Tibial artery (tissue), 4 donors: ENCODE results near the gene PLIN4.

Experiments used
- DNase-seq, 2 donors: peaks; one replicate each; pipeline ENCODE4 v3.0.0-alpha.2; 2019
- H3K27ac ChIP-seq, 2 donors: fragments of 200-600 bp; sonication (generic) in 1 of 2; 1 replicate in 1 of 2; 2 replicates in 1 of 2; pipeline ENCODE4 v1.5.1; 2018 to 2019; ENCODE audit warnings: mild to moderate bottlenecking in 1 of 2
- H3K27me3 ChIP-seq, 2 donors: fragments of 200-600 bp; sonication (generic) in 1 of 2; one replicate each; pipeline versions ENCODE4 v1.5.1 to v1.6.0; 2016 to 2019
- H3K36me3 ChIP-seq, 3 donors: fragments of 200-600 bp; sonication (generic) in 2 of 3; one replicate each; pipeline ENCODE4 v1.5.1; 2016 to 2019; ENCODE audit warnings: mild to moderate bottlenecking in 2 of 3
- H3K4me1 ChIP-seq, 4 donors: fragments of 200-600 bp; sonication (generic) in 2 of 4; 1 replicate in 3 of 4; 2 replicates in 1 of 4; pipeline ENCODE4 v1.5.1; 2016 to 2019
- H3K4me3 ChIP-seq, 2 donors: fragments of 200-600 bp; sonication (generic) in 1 of 2; 1 replicate in 1 of 2; 2 replicates in 1 of 2; pipeline ENCODE4 v1.5.1; 2018 to 2019; ENCODE audit warnings: mild to moderate bottlenecking in 2 of 2
- H3K9me3 ChIP-seq, 3 donors: fragments of 200-600 bp; sonication (generic) in 1 of 3; one replicate each; pipeline ENCODE4 v1.5.1; 2016 to 2019
- intact Hi-C: fragments of 100-400 bp; cut with DNase I; formaldehyde crosslinking; loops from one replicate; pipeline ENCODE4 v1.15.0; 2023; ENCODE audit warnings: low total_unique reads
- TF ChIP-seq, protein P1 (sequence below), 2 experiments: fragments of 200-600 bp in 1 of 2; fragments of 450-650 bp in 1 of 2; IDR thresholded peaks; one replicate each; pipeline ENCODE4 v1.5.1; 2017 to 2019; ENCODE audit warnings: antibody characterized with exemption in 2 of 2, mild to moderate bottlenecking in 1 of 2, moderate library complexity in 1 of 2

The PLIN4 gene

DNA sequence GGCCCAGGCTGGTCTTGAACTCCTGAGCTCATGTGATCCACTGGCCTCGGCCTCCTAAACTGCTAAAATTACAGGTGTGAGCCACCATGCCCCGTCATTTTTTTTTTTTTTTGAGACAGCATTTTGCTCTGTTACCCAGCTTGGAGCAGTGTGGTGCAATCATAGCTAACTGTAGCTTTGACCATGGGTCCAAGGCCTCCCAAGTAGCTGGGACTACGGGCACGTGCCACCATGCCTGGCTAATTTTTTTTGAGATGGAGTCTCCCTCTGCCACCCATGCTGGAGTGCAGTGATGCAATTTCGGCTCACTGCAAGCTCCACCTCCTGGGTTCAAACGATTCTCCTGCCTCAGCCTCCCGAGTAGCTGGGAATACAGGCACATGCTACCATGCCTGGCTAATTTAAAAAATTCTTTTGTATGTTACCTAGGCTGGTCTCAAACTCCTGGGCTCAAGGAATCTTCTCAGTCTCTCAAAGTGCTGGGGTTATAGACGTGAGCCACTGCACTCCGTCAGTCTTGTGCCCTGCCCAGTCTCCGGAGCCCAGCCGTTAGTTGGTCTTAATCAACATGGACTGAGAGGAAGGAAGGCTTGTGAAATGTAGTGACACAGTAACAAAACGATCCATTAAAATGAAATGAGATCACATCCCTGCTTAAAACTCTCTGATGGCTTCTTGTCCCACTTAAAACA is 23.0 kb upstream of the PLIN4 start:
- DNase-seq, result no peak
- Histone ChIP-seq H3K36me3 (no peaks in the 10 kb centered on the region), H3K4me3 (no peak overlapping the region), H3K4me1 (no peaks in the 10 kb centered on the region), H3K27ac (no peak overlapping the region), H3K27me3 (peaks cover 0 to 64% of the 10 kb centered on the region in 2 donors), H3K9me3 (peaks cover 0 to 10% (median 0%) of the 10 kb centered on the region in 3 donors)
- intact Hi-C loops, result no loop called here
- TF ChIP-seq, protein P1, sequence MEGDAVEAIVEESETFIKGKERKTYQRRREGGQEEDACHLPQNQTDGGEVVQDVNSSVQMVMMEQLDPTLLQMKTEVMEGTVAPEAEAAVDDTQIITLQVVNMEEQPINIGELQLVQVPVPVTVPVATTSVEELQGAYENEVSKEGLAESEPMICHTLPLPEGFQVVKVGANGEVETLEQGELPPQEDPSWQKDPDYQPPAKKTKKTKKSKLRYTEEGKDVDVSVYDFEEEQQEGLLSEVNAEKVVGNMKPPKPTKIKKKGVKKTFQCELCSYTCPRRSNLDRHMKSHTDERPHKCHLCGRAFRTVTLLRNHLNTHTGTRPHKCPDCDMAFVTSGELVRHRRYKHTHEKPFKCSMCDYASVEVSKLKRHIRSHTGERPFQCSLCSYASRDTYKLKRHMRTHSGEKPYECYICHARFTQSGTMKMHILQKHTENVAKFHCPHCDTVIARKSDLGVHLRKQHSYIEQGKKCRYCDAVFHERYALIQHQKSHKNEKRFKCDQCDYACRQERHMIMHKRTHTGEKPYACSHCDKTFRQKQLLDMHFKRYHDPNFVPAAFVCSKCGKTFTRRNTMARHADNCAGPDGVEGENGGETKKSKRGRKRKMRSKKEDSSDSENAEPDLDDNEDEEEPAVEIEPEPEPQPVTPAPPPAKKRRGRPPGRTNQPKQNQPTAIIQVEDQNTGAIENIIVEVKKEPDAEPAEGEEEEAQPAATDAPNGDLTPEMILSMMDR (IDR thresholded peaks at IDR 0.05), result no peak

DNA sequence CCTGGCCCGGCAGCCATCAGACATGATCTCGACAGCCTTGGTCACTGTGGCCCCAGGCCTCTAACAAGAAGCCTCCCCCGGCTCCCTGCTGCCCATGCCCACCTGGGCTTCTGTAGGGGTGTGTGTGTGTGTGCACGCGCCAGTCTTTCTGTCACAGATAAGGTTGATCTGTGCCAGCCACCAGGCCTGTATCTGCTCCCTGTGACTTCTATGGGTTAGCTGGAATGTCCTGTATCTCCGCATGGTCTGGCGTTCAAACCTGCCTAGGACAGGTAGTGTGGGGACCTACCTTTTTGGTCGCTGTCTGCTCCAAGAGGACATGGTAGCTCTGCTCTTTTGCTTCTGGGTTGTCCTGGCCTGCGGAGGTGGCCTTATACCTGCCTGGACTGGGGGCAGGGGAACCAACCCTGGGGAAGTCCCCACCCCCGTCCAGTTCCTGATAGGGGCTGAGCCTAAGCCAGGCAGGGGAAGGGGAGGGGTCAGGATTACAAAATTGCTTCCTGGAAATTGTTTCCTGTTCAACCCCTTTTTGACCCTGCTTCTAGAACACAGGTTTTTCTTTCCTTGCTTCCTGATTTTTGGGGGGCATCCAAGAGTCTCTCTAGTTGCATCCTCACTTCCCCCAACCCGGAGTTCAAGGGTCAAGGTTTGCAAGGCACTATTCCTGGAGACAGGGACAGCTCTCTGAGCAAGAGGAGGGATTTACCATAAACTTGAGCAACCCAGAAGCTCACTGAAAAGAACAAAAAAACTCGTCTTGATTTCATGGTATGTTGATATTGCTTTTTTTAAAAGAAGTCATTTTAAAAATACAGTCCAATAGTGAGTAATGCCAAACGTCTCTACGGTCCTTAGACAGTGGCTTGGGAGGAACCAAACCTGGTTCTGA is 21.7 kb upstream of the PLIN4 start, which contains the start of gene LRG1:
LRG1 (minus strand) TSS at position 344 of the 889 bp plus-strand sequence; CDS start at position 321, 23 bp downstream.
- Histone ChIP-seq H3K4me1 (peaks cover 0 to 7% (median 6%) of the 10 kb centered on the region in 4 donors), H3K27ac (no peak within 1 kb of the TSS), H3K4me3 (no peak within 1 kb of the TSS)

DNA sequence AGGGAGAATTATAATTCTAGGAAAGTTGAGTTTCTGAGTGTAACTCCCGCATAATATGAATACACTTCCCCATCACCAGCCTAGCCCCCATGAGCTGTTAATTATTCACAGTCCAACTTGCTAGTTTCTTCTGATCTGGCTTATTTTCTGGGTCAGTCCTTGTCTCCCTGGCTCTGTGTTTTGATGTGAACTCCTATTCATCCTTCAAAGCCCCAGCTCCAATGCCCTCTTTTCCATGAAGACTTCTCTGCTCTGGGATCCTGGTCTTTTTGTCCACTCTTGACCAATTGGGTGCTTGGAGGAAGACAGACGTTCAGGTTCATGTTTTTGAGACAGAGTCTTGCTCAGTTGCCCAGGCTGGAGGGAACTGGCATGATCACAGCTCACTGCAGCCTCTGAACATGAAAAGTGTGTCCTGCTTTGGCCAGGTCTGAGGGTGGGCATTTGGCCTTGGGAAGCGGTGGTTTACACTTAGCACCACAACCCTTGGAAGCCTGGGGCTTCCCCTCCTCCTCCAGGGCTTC is 20.9 kb upstream of the PLIN4 start:
- intact Hi-C loops, result no loop called here
- TF ChIP-seq, protein P1 (IDR thresholded peaks at IDR 0.05), result no peak
- Histone ChIP-seq H3K27me3 (peaks cover 0 to 83% of the 10 kb centered on the region in 2 donors), H3K9me3 (peaks cover 0 to 10% (median 0%) of the 10 kb centered on the region in 3 donors), H3K36me3 (no peaks in the 10 kb centered on the region), H3K27ac (no peak overlapping the region), H3K4me1 (peaks cover 0 to 10% (median 6%) of the 10 kb centered on the region in 4 donors), H3K4me3 (no peak overlapping the region)
- DNase-seq, result no peak

More for the DNA sequence above, 21.7 kb upstream of the PLIN4 start, which contains the start of gene LRG1:
- Histone ChIP-seq H3K36me3 (no peaks in the 10 kb centered on the region), H3K9me3 (peaks cover 0 to 10% (median 0%) of the 10 kb centered on the region in 3 donors), H3K27me3 (peaks cover 0 to 77% of the 10 kb centered on the region in 2 donors)
- DNase-seq, result peak in 1 of 2 donors; percentile 36
- TF ChIP-seq, protein P1 (IDR thresholded peaks at IDR 0.05), result no peak
- intact Hi-C loops, result no loop called here

DNA sequence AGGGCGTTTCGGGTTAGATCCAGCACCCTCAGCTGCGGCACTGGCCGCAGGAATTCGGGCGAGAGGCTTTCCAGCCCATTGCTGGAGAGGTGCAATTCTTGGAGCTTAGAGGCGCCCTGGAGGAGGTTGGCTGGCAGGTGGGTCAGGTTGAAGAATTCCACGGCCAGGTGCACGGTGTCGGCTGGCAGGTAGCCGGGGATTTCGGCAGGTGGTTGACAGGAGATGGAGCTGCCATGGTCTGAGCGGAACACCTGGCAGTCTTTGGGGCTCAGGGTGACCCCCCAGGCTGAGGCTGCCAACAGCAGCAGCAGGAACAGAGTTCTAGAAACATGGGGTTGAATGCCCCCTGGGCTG is 20.3 kb upstream of the PLIN4 start:
- DNase-seq, result no peak
- Histone ChIP-seq H3K27ac (no peak overlapping the region), H3K27me3 (peaks cover 0 to 89% of the 10 kb centered on the region in 2 donors), H3K4me3 (no peak overlapping the region), H3K4me1 (peaks cover 0 to 10% (median 6%) of the 10 kb centered on the region in 4 donors), H3K36me3 (no peaks in the 10 kb centered on the region), H3K9me3 (peaks cover 0 to 10% (median 0%) of the 10 kb centered on the region in 3 donors)
- TF ChIP-seq, protein P1 (IDR thresholded peaks at IDR 0.05), result no peak
- intact Hi-C loops, result no loop called here

DNA sequence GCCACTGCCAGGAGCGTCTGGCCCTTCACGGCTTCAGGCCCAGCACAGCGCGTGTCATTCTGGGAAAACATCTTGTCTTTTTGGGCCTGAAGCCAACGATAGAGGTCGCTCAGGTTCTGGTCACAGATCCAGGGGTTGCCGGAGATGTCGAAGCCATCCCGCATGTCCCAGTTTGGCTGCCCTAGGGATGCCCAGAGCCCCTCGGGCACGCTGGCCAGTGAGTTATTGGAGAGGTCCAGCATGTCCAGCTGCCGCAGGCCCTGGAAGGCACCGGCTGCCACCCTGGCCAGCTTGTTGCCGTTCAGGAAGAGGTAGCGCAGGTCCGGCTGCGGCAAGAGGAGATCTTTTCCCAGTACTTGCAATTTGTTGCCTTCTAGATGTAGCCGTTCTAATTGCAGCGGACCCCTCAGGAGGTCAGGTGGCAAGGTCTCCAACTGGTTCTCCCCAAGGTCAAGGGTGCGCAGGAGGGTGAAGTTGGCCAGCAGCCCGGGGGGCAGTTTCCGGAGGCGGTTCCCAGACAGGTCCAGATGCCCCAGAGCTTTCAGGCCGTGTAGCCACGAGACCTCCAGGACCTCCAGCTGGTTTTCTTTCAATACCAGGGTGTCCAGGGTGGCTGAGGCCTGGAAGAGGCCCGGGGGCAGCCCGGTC is 19.8 kb upstream of the PLIN4 start:
- H3K27ac ChIP-seq, result no peak overlapping the region
- DNase-seq, result no peak
- H3K27me3 ChIP-seq, result peaks cover 0 to 88% of the 10 kb centered on the region in 2 donors
- TF ChIP-seq, protein P1 (IDR thresholded peaks at IDR 0.05), result no peak
- intact Hi-C loops, result no loop called here
- H3K4me1 ChIP-seq, result peaks cover 0 to 10% (median 6%) of the 10 kb centered on the region in 4 donors
- H3K36me3 ChIP-seq, result no peaks in the 10 kb centered on the region
- H3K9me3 ChIP-seq, result peaks cover 0 to 10% (median 0%) of the 10 kb centered on the region in 3 donors
- H3K4me3 ChIP-seq, result no peak overlapping the region
